ENCODE results near the gene RIMBP2.
"Not testable (repeated sequence)": the region's sequence is repeated elsewhere in the genome, so short reads cannot be mapped to it uniquely, and the experiment has no call there.

RIMBP2 gene

GRCh38 chr12:130649101-130650045 is 66.7 kb downstream of the RIMBP2 start:
- H3K27ac Mint-ChIP-seq: no peak overlapping the region
- peaks cover 5% of the 10 kb centered on the region for H3K36me3 Mint-ChIP-seq
- H3K4me3 Mint-ChIP-seq: no peak overlapping the region
- H3K4me1 Mint-ChIP-seq (ENCODE audit: low read depth): no peaks in the 10 kb centered on the region
- no peaks in the 10 kb centered on the region for H3K27me3 Mint-ChIP-seq
- peaks cover 5% of the 10 kb centered on the region for H3K9me3 Mint-ChIP-seq (ENCODE audit: low read depth)

- H3K27ac Mint-ChIP-seq: no peak overlapping the region
- no peaks in the 10 kb centered on the region for H3K27me3 Mint-ChIP-seq
- no peak overlapping the region for H3K4me3 Mint-ChIP-seq
- H3K36me3 Mint-ChIP-seq: no peaks in the 10 kb centered on the region
- no peaks in the 10 kb centered on the region for H3K4me1 Mint-ChIP-seq (ENCODE audit: low read depth)
- H3K9me3 Mint-ChIP-seq (ENCODE audit: low read depth): no peaks in the 10 kb centered on the region
Measured at GRCh38 chr12:130647814-130648213, 68.3 kb downstream of the RIMBP2 start.

GRCh38 chr12:130646716-130647370 is 69.3 kb downstream of the RIMBP2 start:
- Mint-ChIP-seq H3K36me3 (no peaks in the 10 kb centered on the region), H3K9me3 (ENCODE audit: low read depth) (no peaks in the 10 kb centered on the region), H3K4me3 (no peak overlapping the region), H3K27ac (no peak overlapping the region), H3K27me3 (no peaks in the 10 kb centered on the region), H3K4me1 (ENCODE audit: low read depth) (no peaks in the 10 kb centered on the region)

- not testable (repeated sequence) for H3K27me3 Mint-ChIP-seq; H3K9me3 Mint-ChIP-seq (ENCODE audit: low read depth); H3K27ac Mint-ChIP-seq; H3K36me3 Mint-ChIP-seq; H3K4me3 Mint-ChIP-seq; H3K4me1 Mint-ChIP-seq (ENCODE audit: low read depth)
Measured at GRCh38 chr12:130646191-130646590, 69.9 kb downstream of the RIMBP2 start.

GRCh38 chr12:130645751-130646150 is 70.3 kb downstream of the RIMBP2 start:
- no peak overlapping the region for H3K27ac Mint-ChIP-seq
- H3K4me1 Mint-ChIP-seq (ENCODE audit: low read depth): no peaks in the 10 kb centered on the region
- H3K27me3 Mint-ChIP-seq: no peaks in the 10 kb centered on the region
- no peaks in the 10 kb centered on the region for H3K9me3 Mint-ChIP-seq (ENCODE audit: low read depth)
- H3K36me3 Mint-ChIP-seq: no peaks in the 10 kb centered on the region
- H3K4me3 Mint-ChIP-seq: no peak overlapping the region

GRCh38 chr12:130644566-130644965 is 71.5 kb downstream of the RIMBP2 start:
- Mint-ChIP-seq H3K27ac (no peak overlapping the region), H3K36me3 (no peaks in the 10 kb centered on the region), H3K4me1 (ENCODE audit: low read depth) (no peaks in the 10 kb centered on the region), H3K27me3 (no peaks in the 10 kb centered on the region), H3K9me3 (ENCODE audit: low read depth) (no peaks in the 10 kb centered on the region), H3K4me3 (no peak overlapping the region)

GRCh38 chr12:130644146-130644545 is 72.0 kb downstream of the RIMBP2 start:
- no peak overlapping the region for H3K27ac Mint-ChIP-seq
- H3K9me3 Mint-ChIP-seq (ENCODE audit: low read depth): no peaks in the 10 kb centered on the region
- no peaks in the 10 kb centered on the region for H3K27me3 Mint-ChIP-seq
- H3K4me3 Mint-ChIP-seq: no peak overlapping the region
- H3K36me3 Mint-ChIP-seq: no peaks in the 10 kb centered on the region
- no peaks in the 10 kb centered on the region for H3K4me1 Mint-ChIP-seq (ENCODE audit: low read depth)

GRCh38 chr12:130642856-130643255 is 73.2 kb downstream of the RIMBP2 start:
- Mint-ChIP-seq H3K27ac (no peak overlapping the region), H3K27me3 (no peaks in the 10 kb centered on the region), H3K4me1 (ENCODE audit: low read depth) (no peaks in the 10 kb centered on the region), H3K9me3 (ENCODE audit: low read depth) (no peaks in the 10 kb centered on the region), H3K4me3 (no peak overlapping the region), H3K36me3 (no peaks in the 10 kb centered on the region)

GRCh38 chr12:130641533-130642184 is 74.4 kb downstream of the RIMBP2 start:
- H3K27me3 Mint-ChIP-seq: peaks cover 4% of the 10 kb centered on the region

GRCh38 chr12:130640901-130641300 is 75.2 kb downstream of the RIMBP2 start:
- Mint-ChIP-seq H3K9me3 (ENCODE audit: low read depth) (no peaks in the 10 kb centered on the region), H3K36me3 (no peaks in the 10 kb centered on the region), H3K4me3 (no peak overlapping the region), H3K4me1 (ENCODE audit: low read depth) (no peaks in the 10 kb centered on the region), H3K27me3 (peaks cover 6% of the 10 kb centered on the region), H3K27ac (no peak overlapping the region)

More at GRCh38 chr12:130641533-130642184, 74.4 kb downstream of the RIMBP2 start:
- H3K4me1 Mint-ChIP-seq (ENCODE audit: low read depth): no peaks in the 10 kb centered on the region
- H3K9me3 Mint-ChIP-seq (ENCODE audit: low read depth): no peaks in the 10 kb centered on the region
- H3K36me3 Mint-ChIP-seq: no peaks in the 10 kb centered on the region
- no peak overlapping the region for H3K4me3 Mint-ChIP-seq
- H3K27ac Mint-ChIP-seq: no peak overlapping the region

GRCh38 chr12:130640496-130640895 is 75.6 kb downstream of the RIMBP2 start:
- H3K9me3 Mint-ChIP-seq (ENCODE audit: low read depth): no peaks in the 10 kb centered on the region
- peaks cover 6% of the 10 kb centered on the region for H3K27me3 Mint-ChIP-seq
- H3K27ac Mint-ChIP-seq: no peak overlapping the region
- H3K4me3 Mint-ChIP-seq: no peak overlapping the region
- H3K36me3 Mint-ChIP-seq: no peaks in the 10 kb centered on the region
- no peaks in the 10 kb centered on the region for H3K4me1 Mint-ChIP-seq (ENCODE audit: low read depth)

GRCh38 chr12:130639476-130640424 is 76.3 kb downstream of the RIMBP2 start:
- H3K4me1 Mint-ChIP-seq (ENCODE audit: low read depth): no peaks in the 10 kb centered on the region
- H3K27ac Mint-ChIP-seq: no peak overlapping the region
- H3K4me3 Mint-ChIP-seq: no peak overlapping the region
- no peaks in the 10 kb centered on the region for H3K36me3 Mint-ChIP-seq
- no peaks in the 10 kb centered on the region for H3K9me3 Mint-ChIP-seq (ENCODE audit: low read depth)
- peaks cover 6% of the 10 kb centered on the region for H3K27me3 Mint-ChIP-seq

GRCh38 chr12:130636370-130636769 is 79.7 kb downstream of the RIMBP2 start:
- Mint-ChIP-seq H3K4me3 (no peak overlapping the region), H3K27ac (no peak overlapping the region), H3K9me3 (ENCODE audit: low read depth) (no peaks in the 10 kb centered on the region), H3K4me1 (ENCODE audit: low read depth) (no peaks in the 10 kb centered on the region), H3K27me3 (peaks cover 6% of the 10 kb centered on the region), H3K36me3 (no peaks in the 10 kb centered on the region)

GRCh38 chr12:130634866-130635265 is 81.2 kb downstream of the RIMBP2 start:
- Mint-ChIP-seq H3K27me3 (peaks cover 6% of the 10 kb centered on the region), H3K9me3 (ENCODE audit: low read depth) (no peaks in the 10 kb centered on the region), H3K4me1 (ENCODE audit: low read depth) (no peaks in the 10 kb centered on the region), H3K4me3 (no peak overlapping the region), H3K36me3 (no peaks in the 10 kb centered on the region), H3K27ac (no peak overlapping the region)

Measured in activated naive CD8-positive, alpha-beta T cell (primary cell).